Spleen (tissue), 11 donors: ENCODE results near the gene ADAM21. TPM values are rescaled to one million over a fixed set of nuclear protein-coding genes. Genes with fewer than 3 reads are reported as not detected.
"Not testable (repeated sequence)": the region's sequence is repeated elsewhere in the genome, so short reads cannot be mapped to it uniquely, and the experiment has no call there.

ENCODE experiments used
- DNase-seq: peaks from one replicate; pipeline ENCODE4 v3.0.0-alpha.2; 2020
- H3K27ac ChIP-seq, 8 donors: fragments of 200-600 bp; sonication (generic) in 7 of 8; 1 replicate in 4 of 8; 2 replicates in 4 of 8; pipeline versions ENCODE4 v1.5.0 to v1.8.0; 2016 to 2021; ENCODE audit warnings: inconsistent platforms in 4 of 8, mild to moderate bottlenecking in 4 of 8, moderate library complexity in 1 of 8
- H3K27me3 ChIP-seq, 7 donors: fragments of 200-600 bp; sonication (generic) in 6 of 7; replicated peaks in 1 of 7; 1 replicate in 4 of 7; 2 replicates in 3 of 7; pipeline versions ENCODE4 v1.5.0 to v1.8.0; 2016 to 2021; ENCODE audit warnings: inconsistent platforms in 3 of 7, mild to moderate bottlenecking in 1 of 7
- H3K36me3 ChIP-seq, 6 donors: fragments of 200-600 bp; sonication (generic) in 5 of 6; 1 replicate in 4 of 6; 2 replicates in 2 of 6; pipeline versions ENCODE4 v1.5.0 to v1.8.0; 2016 to 2021; ENCODE audit warnings: inconsistent platforms in 2 of 6
- H3K4me1 ChIP-seq, 6 donors: fragments of 200-600 bp; sonication (generic) in 5 of 6; 1 replicate in 3 of 6; 2 replicates in 3 of 6; pipeline versions ENCODE4 v1.5.0 to v1.8.0; 2016 to 2021; ENCODE audit warnings: inconsistent platforms in 3 of 6
- H3K4me3 ChIP-seq, 8 donors: fragments of 200-600 bp; sonication (generic) in 7 of 8; 1 replicate in 4 of 8; 2 replicates in 4 of 8; pipeline versions ENCODE4 v1.5.0 to v1.8.0; 2016 to 2021; ENCODE audit warnings: inconsistent platforms in 4 of 8, mild to moderate bottlenecking in 4 of 8, moderate library complexity in 2 of 8
- H3K9me3 ChIP-seq, 8 donors: fragments of 200-600 bp; sonication (generic) in 7 of 8; 1 replicate in 4 of 8; 2 replicates in 4 of 8; pipeline versions ENCODE4 v1.5.0 to v1.8.0; 2016 to 2021; ENCODE audit warnings: inconsistent platforms in 4 of 8
- CTCF ChIP-seq, 11 experiments: fragments of 200-600 bp in 7 of 11; fragments of 450-650 bp in 4 of 11; sonication (generic) in 4 of 11; IDR thresholded peaks in 8 of 11; conservative IDR thresholded peaks in 3 of 11; 1 replicate in 7 of 11; 2 replicates in 4 of 11; pipeline versions ENCODE4 v1.4.0 to v1.8.0; 2016 to 2021; ENCODE audit warnings: antibody characterized with exemption in 11 of 11, inconsistent platforms in 4 of 11, mild to moderate bottlenecking in 1 of 11
- POLR2A ChIP-seq, 3 donors: fragments of 450-650 bp; IDR thresholded peaks; one replicate each; pipeline ENCODE4 v1.5.1; 2017; ENCODE audit warnings: antibody characterized with exemption in 3 of 3, mild to moderate bottlenecking in 1 of 3
- POLR2AphosphoS5 ChIP-seq, 3 donors: sonication (generic); formaldehyde crosslinking; IDR thresholded peaks; one replicate each; pipeline ENCODE4 v1.5.1; 2017; ENCODE audit warnings: antibody characterized with exemption in 3 of 3
- WGBS, 5 donors: extraction: QIAGEN DNeasy Blood & Tissue Kit in 3 of 5; methylation state at CpG; one replicate each; pipeline versions ENCODE4 v1.1.5 to v1.1.7; 2013 to 2018; 5-methylcytosine and 5-hydroxymethylcytosine counted together
- intact Hi-C: fragments of 100-400 bp; cut with DNase I; formaldehyde crosslinking; loops from one replicate; pipeline ENCODE4 v1.15.0; 2023; ENCODE audit warnings: low total_unique reads
- polyA plus RNA-seq, 3 donors: library from polyadenylated mRNA; stranded (reverse); fragments of 200-250 nt; gene quantifications; one replicate each; pipeline ENCODE4 v1.2.1, GENCODE V29; 2013
- total RNA-seq, 7 donors: library from RNA; depleted of rRNA in 3 of 7; stranded (reverse); fragments of >200 nt in 3 of 7; fragmentation: NEBNext Ultra II Directional in 4 of 7; extraction: Animal tissue kit (Norgen Biotek cat#: 25700) in 4 of 7; gene quantifications; one replicate each; pipeline versions ENCODE4 v1.1.0 to v1.2.1, GENCODE V29; 2016 to 2021
- donor health status: healthy with polysubstance abuse.
- donor health status: DM: no; HTN: no; CAD: no; lungs with moderate emphysema.
- donor health status: DM: no; HTN: no; CAD: no.
- donor health status: Bipolar disorder and iron deficiency.
- donor health status: healthy.
- donor health status: DM: no; HTN: no; CAD: no.
- donor health status: DM: yes; HTN: yes; CAD: no.

ADAM21 gene
- total and polyA plus RNA-seq, 10 donors: 0.06 to 0.23 (median 0.17) TPM; not detected in 6

GRCh38 chr14:70472253-70473159 is 20.5 kb downstream of the ADAM21 start:
- TF ChIP-seq POLR2A (IDR thresholded peaks at IDR 0.05): no peak
- Histone ChIP-seq H3K4me3 (no peak overlapping the region), H3K27me3 (no peaks in the 10 kb centered on the region), H3K4me1 (no peaks in the 10 kb centered on the region), H3K9me3 (peaks cover 0 to 8% (median 0%) of the 10 kb centered on the region in 8 donors), H3K36me3 (peaks cover 0 to 19% (median 0%) of the 10 kb centered on the region in 6 donors), H3K27ac (no peak overlapping the region)
- intact Hi-C loops: no loop called here
- WGBS, 5 donors: 71 to 83% (median 74%) methylated on average over 4 of the region's 4 CpGs
- DNase-seq: no peak

GRCh38 chr14:70473825-70474224 is 21.9 kb downstream of the ADAM21 start:
- no peaks in the 10 kb centered on the region for H3K27me3 ChIP-seq
- H3K36me3 ChIP-seq: peaks cover 0 to 19% (median 0%) of the 10 kb centered on the region in 6 donors
- TF ChIP-seq POLR2A (IDR thresholded peaks at IDR 0.05): no peak
- TF ChIP-seq POLR2AphosphoS5 (IDR thresholded peaks at IDR 0.05): no peak
- no peak for TF ChIP-seq CTCF (IDR thresholded peaks at IDR 0.05 in 8 of 11, conservative IDR thresholded peaks at IDR 0.05 in 3 of 11)
- H3K4me1 ChIP-seq: no peaks in the 10 kb centered on the region
- peaks cover 0 to 10% (median 1%) of the 10 kb centered on the region in 8 donors for H3K9me3 ChIP-seq
- H3K4me3 ChIP-seq: no peak overlapping the region
- no peak overlapping the region for H3K27ac ChIP-seq
- no peak for DNase-seq
- WGBS, 5 donors: 61 to 83% (median 72%) methylated on average over 2 of the region's 2 CpGs
- intact Hi-C loops: no loop called here

- H3K4me3 ChIP-seq, H3K4me1 ChIP-seq, H3K27me3 ChIP-seq, H3K27ac ChIP-seq, DNase-seq, H3K9me3 ChIP-seq, intact Hi-C loops: not testable (repeated sequence)
- peaks cover 0 to 14% (median 0%) of the 10 kb centered on the region in 6 donors for H3K36me3 ChIP-seq
- 89 to 100% (median 92%) methylated on average over 9 to 13 of the region's 13 CpGs; no CpG with 5 or more reads in 1 of the 5 donors for WGBS, 5 donors
Observed at GRCh38 chr14:70475459-70475858, 23.5 kb downstream of the ADAM21 start.

GRCh38 chr14:70477356-70478105 is 25.6 kb downstream of the ADAM21 start:
- H3K27ac ChIP-seq, H3K36me3 ChIP-seq, H3K9me3 ChIP-seq, intact Hi-C loops, DNase-seq, H3K4me3 ChIP-seq, H3K4me1 ChIP-seq, H3K27me3 ChIP-seq: not testable (repeated sequence)
- WGBS, 5 donors: 90 to 97% (median 96%) methylated on average over 30 to 57 of the region's 57 CpGs

GRCh38 chr14:70489579-70490200 is 37.7 kb downstream of the ADAM21 start:
- Histone ChIP-seq H3K27ac (no peak overlapping the region), H3K4me1 (no peaks in the 10 kb centered on the region), H3K9me3 (peaks cover 7 to 79% (median 64%) of the 10 kb centered on the region in 8 donors), H3K36me3 (peaks cover 0 to 50% (median 5%) of the 10 kb centered on the region in 6 donors), H3K27me3 (no peaks in the 10 kb centered on the region), H3K4me3 (no peak overlapping the region)
- WGBS, 5 donors: 58 to 84% (median 65%) methylated on average over 3 of the region's 3 CpGs
- no peak for TF ChIP-seq POLR2AphosphoS5 (IDR thresholded peaks at IDR 0.05)
- no peak for TF ChIP-seq CTCF (IDR thresholded peaks at IDR 0.05 in 8 of 11, conservative IDR thresholded peaks at IDR 0.05 in 3 of 11)
- no peak for TF ChIP-seq POLR2A (IDR thresholded peaks at IDR 0.05)
- DNase-seq: no peak
- intact Hi-C loops: no loop called here
